Adrenal gland (tissue), 5 donors: ENCODE data around the gene KIAA1328.

Source experiments
- POLR2A ChIP-seq, 2 donors: fragments of 450-650 bp; IDR thresholded peaks; one replicate each; pipeline ENCODE4 v1.6.1; 2017; ENCODE audit warnings: antibody characterized with exemption in 2 of 2, mild to moderate bottlenecking in 2 of 2, moderate library complexity in 1 of 2
- TF ChIP-seq, protein P1 (sequence below), 6 experiments: fragments of 450-650 bp in 4 of 6; fragments of 200-600 bp in 2 of 6; sonication (generic) in 1 of 6; IDR thresholded peaks; 1 replicate in 5 of 6; 2 replicates in 1 of 6; pipeline versions ENCODE4 v1.5.1 to v1.8.0; 2016 to 2021; ENCODE audit warnings: antibody characterized with exemption in 6 of 6, mild to moderate bottlenecking in 2 of 6, moderate library complexity in 1 of 6
- donor health status: DM: no; HTN: no; CAD: no.

DNA sequence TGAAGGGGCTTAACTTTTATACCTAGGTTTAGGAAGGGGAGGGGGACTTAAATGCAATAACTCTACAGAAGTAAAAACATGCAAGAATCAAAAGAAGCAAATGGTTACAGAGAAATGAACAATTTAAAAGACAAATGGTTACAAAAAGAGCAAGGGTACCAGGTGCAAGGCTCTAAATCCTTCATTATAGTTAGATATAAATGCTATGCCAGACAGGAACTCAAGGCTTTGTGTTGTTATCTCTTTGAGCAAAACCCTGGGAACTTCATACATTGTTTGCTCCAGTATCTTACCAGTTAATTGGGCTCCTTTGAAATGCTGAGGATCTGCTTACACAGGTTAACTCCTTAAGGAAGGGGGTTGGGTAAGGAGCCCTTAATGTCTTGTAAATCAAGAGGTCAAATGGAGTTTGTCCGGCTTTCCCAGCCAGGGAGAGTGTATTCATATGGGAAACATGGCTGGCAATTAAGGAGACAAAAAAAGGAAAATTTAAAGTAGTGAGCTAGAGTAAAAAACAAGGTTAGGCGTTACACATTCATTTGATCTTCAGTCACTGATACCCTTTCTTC is 389.2 kb downstream of the KIAA1328 start:
- TF ChIP-seq, protein P1, sequence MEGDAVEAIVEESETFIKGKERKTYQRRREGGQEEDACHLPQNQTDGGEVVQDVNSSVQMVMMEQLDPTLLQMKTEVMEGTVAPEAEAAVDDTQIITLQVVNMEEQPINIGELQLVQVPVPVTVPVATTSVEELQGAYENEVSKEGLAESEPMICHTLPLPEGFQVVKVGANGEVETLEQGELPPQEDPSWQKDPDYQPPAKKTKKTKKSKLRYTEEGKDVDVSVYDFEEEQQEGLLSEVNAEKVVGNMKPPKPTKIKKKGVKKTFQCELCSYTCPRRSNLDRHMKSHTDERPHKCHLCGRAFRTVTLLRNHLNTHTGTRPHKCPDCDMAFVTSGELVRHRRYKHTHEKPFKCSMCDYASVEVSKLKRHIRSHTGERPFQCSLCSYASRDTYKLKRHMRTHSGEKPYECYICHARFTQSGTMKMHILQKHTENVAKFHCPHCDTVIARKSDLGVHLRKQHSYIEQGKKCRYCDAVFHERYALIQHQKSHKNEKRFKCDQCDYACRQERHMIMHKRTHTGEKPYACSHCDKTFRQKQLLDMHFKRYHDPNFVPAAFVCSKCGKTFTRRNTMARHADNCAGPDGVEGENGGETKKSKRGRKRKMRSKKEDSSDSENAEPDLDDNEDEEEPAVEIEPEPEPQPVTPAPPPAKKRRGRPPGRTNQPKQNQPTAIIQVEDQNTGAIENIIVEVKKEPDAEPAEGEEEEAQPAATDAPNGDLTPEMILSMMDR (IDR thresholded peaks at IDR 0.05), result no peak
- TF ChIP-seq POLR2A (IDR thresholded peaks at IDR 0.05), result no peak
